Spleen (tissue), 13 donors: ENCODE data around the gene TMEM117. TPM values are rescaled to one million over a fixed set of nuclear protein-coding genes. Genes with fewer than 3 reads are reported as not detected.

ENCODE experiments used
- DNase-seq: peaks from one replicate; pipeline ENCODE4 v3.0.0-alpha.2; 2020
- H3K27ac ChIP-seq, 8 donors: fragments of 200-600 bp; sonication (generic) in 7 of 8; 1 replicate in 4 of 8; 2 replicates in 4 of 8; pipeline versions ENCODE4 v1.5.0 to v1.8.0; 2016 to 2021; ENCODE audit warnings: inconsistent platforms in 4 of 8, mild to moderate bottlenecking in 4 of 8, moderate library complexity in 1 of 8
- H3K27me3 ChIP-seq, 7 donors: fragments of 200-600 bp; sonication (generic) in 6 of 7; replicated peaks in 1 of 7; 1 replicate in 4 of 7; 2 replicates in 3 of 7; pipeline versions ENCODE4 v1.5.0 to v1.8.0; 2016 to 2021; ENCODE audit warnings: inconsistent platforms in 3 of 7, mild to moderate bottlenecking in 1 of 7
- H3K36me3 ChIP-seq, 6 donors: fragments of 200-600 bp; sonication (generic) in 5 of 6; 1 replicate in 4 of 6; 2 replicates in 2 of 6; pipeline versions ENCODE4 v1.5.0 to v1.8.0; 2016 to 2021; ENCODE audit warnings: inconsistent platforms in 2 of 6
- H3K4me1 ChIP-seq, 6 donors: fragments of 200-600 bp; sonication (generic) in 5 of 6; 1 replicate in 3 of 6; 2 replicates in 3 of 6; pipeline versions ENCODE4 v1.5.0 to v1.8.0; 2016 to 2021; ENCODE audit warnings: inconsistent platforms in 3 of 6
- H3K4me3 ChIP-seq, 8 donors: fragments of 200-600 bp; sonication (generic) in 7 of 8; 1 replicate in 4 of 8; 2 replicates in 4 of 8; pipeline versions ENCODE4 v1.5.0 to v1.8.0; 2016 to 2021; ENCODE audit warnings: inconsistent platforms in 4 of 8, mild to moderate bottlenecking in 4 of 8, moderate library complexity in 2 of 8
- H3K9me3 ChIP-seq, 8 donors: fragments of 200-600 bp; sonication (generic) in 7 of 8; 1 replicate in 4 of 8; 2 replicates in 4 of 8; pipeline versions ENCODE4 v1.5.0 to v1.8.0; 2016 to 2021; ENCODE audit warnings: inconsistent platforms in 4 of 8
- POLR2A ChIP-seq, 3 donors: fragments of 450-650 bp; IDR thresholded peaks; one replicate each; pipeline ENCODE4 v1.5.1; 2017; ENCODE audit warnings: antibody characterized with exemption in 3 of 3, mild to moderate bottlenecking in 1 of 3
- POLR2AphosphoS5 ChIP-seq, 3 donors: sonication (generic); formaldehyde crosslinking; IDR thresholded peaks; one replicate each; pipeline ENCODE4 v1.5.1; 2017; ENCODE audit warnings: antibody characterized with exemption in 3 of 3
- WGBS, 5 donors: extraction: QIAGEN DNeasy Blood & Tissue Kit in 3 of 5; methylation state at CpG; one replicate each; pipeline versions ENCODE4 v1.1.5 to v1.1.7; 2013 to 2018; 5-methylcytosine and 5-hydroxymethylcytosine counted together
- intact Hi-C: fragments of 100-400 bp; cut with DNase I; formaldehyde crosslinking; loops from one replicate; pipeline ENCODE4 v1.15.0; 2023; ENCODE audit warnings: low total_unique reads
- long read RNA-seq, 2 donors: transcript quantifications; one replicate each; lab custom pipeline, GENCODE V29; 2026
- polyA plus RNA-seq, 3 donors: library from polyadenylated mRNA; stranded (reverse); fragments of 200-250 nt; gene quantifications; one replicate each; pipeline ENCODE4 v1.2.1, GENCODE V29; 2013
- total RNA-seq, 7 donors: library from RNA; depleted of rRNA in 3 of 7; stranded (reverse); fragments of >200 nt in 3 of 7; fragmentation: NEBNext Ultra II Directional in 4 of 7; extraction: Animal tissue kit (Norgen Biotek cat#: 25700) in 4 of 7; gene quantifications; one replicate each; pipeline versions ENCODE4 v1.1.0 to v1.2.1, GENCODE V29; 2016 to 2021
- TF ChIP-seq, protein P1 (sequence below), 11 experiments: fragments of 200-600 bp in 7 of 11; fragments of 450-650 bp in 4 of 11; sonication (generic) in 4 of 11; IDR thresholded peaks in 8 of 11; conservative IDR thresholded peaks in 3 of 11; 1 replicate in 7 of 11; 2 replicates in 4 of 11; pipeline versions ENCODE4 v1.4.0 to v1.8.0; 2016 to 2021; ENCODE audit warnings: antibody characterized with exemption in 11 of 11, inconsistent platforms in 4 of 11, mild to moderate bottlenecking in 1 of 11
- donor health status: healthy with polysubstance abuse.
- donor health status: DM: no; HTN: no; CAD: no; lungs with moderate emphysema.
- donor health status: DM: no; HTN: no; CAD: no.
- donor health status: Bipolar disorder and iron deficiency.
- donor health status: healthy.
- donor health status: DM: no; HTN: no; CAD: no.
- donor health status: DM: yes; HTN: yes; CAD: no.

TMEM117 gene
- total RNA-seq (10 to 100 TPM in 2 of 7 donors, 1 to 10 TPM in 5; 2.9 to 24.5 (median 5.5) TPM), polyA plus RNA-seq (1 to 10 TPM; 1.7 to 2.2 (median 1.7) TPM)
- long read RNA-seq, donor 1, partial matches to known transcripts, result 0 of 1 reads
- long read RNA-seq, donor 1, other reads (novel, unspliced or antisense), result 0 of 1 reads
- long read RNA-seq, donor 2, result 0 reads

DNA sequence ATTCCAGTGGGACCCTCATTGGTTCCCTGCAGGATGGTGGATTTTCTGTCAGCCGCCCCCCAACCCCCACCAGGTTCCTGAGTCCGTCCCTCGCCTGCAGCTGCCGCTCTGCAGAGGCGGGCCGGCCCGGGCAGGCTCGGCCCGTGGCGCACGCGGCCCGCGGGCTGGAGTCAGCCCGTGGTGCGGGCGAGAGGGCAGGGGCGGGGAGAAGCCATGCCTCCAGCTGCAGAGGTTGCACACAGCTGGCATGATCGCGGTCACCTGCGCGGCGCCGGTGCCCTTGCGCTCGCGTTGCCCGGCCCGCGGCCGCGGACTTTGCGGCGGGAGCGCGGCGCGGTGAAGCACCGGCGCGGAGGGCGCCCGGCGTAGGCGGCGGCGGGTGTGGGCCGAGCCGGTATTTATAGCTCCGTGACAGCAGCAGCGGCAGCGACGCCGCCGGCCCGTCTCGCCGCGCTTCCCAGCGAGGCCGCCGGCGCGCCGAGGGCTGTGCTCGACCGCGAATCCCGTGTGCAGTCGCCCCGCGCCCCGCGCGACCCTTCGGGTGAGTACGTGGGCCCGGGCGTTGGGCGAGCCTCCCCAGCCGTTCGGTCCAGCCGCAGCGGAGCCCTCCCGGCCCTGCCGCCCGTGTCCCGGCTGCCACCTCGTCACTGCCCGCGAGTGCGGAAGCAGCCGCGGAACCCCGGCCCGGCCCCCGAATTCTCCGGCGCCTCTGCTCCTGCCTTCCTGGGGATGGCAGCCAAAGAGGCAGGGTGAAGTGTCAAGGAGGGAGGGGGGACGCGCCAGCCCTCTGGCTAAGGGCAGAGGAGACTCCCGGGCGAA, at the start of gene TMEM117:
Gene TMEM117 (plus strand): TSS at position 426 of the 819 bp plus-strand sequence.
- peak within 1 kb of the TSS; percentile 53 to 88 (median 60) for H3K4me3 ChIP-seq
- H3K9me3 ChIP-seq, result no peaks in the 10 kb centered on the region
- H3K36me3 ChIP-seq, result no peaks in the 10 kb centered on the region
- TF ChIP-seq POLR2AphosphoS5 (IDR thresholded peaks at IDR 0.05) (peak; percentile 22 to 79 (median 74)), POLR2A (IDR thresholded peaks at IDR 0.05) (no peak)
- TF ChIP-seq, protein P1, sequence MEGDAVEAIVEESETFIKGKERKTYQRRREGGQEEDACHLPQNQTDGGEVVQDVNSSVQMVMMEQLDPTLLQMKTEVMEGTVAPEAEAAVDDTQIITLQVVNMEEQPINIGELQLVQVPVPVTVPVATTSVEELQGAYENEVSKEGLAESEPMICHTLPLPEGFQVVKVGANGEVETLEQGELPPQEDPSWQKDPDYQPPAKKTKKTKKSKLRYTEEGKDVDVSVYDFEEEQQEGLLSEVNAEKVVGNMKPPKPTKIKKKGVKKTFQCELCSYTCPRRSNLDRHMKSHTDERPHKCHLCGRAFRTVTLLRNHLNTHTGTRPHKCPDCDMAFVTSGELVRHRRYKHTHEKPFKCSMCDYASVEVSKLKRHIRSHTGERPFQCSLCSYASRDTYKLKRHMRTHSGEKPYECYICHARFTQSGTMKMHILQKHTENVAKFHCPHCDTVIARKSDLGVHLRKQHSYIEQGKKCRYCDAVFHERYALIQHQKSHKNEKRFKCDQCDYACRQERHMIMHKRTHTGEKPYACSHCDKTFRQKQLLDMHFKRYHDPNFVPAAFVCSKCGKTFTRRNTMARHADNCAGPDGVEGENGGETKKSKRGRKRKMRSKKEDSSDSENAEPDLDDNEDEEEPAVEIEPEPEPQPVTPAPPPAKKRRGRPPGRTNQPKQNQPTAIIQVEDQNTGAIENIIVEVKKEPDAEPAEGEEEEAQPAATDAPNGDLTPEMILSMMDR (IDR thresholded peaks at IDR 0.05 in 8 of 11, conservative IDR thresholded peaks at IDR 0.05 in 3 of 11), result no peak
- H3K4me1 ChIP-seq, result peaks cover 7 to 63% (median 23%) of the 10 kb centered on the region in 6 donors
- peak; percentile 95 for DNase-seq
- peaks cover 0 to 42% (median 0%) of the 10 kb centered on the region in 7 donors for H3K27me3 ChIP-seq
- WGBS, 5 donors, result 0 to 1% (median 0%) methylated on average over 49 to 103 of the region's 103 CpGs
- H3K27ac ChIP-seq, result peak within 1 kb of the TSS; percentile 86 to 96 (median 90)
- intact Hi-C loops, result no loop called here

DNA sequence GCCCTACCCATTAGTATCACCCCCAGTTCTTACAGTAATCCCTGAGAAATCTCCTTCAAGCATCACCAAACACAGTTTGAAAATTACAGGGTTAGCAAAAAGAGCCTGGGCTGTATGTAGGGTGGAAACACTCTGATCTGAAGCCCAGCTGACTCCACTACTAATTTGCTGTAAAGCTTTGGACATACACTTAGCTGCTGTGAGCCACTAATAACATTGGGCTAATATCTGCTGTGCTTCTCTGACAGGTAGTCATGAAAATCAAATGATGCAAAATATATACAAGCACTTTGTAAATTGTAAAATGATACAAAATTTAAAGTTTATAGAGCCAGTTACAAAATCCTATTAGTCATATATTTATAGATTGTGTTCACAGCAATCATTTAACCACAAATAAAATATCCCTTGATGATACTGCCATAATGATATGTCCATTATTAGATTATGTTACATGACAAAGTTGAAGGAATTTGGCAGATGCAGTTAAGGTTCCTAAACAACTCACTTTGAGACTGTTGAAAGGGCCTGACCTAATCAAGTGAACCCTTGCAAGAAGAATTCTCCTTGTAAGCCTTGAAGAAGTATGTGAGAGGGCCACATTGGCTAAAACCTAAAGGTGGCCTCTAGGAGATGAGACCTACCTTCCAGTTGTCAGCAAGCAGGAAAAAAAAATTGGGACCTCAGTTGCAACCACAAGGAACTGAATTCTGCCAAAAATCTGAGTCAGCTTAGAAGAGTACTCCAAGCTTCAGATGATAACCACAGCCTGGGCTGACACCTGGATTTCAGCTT, 48.8 kb upstream of the TMEM117 start:
- no peak overlapping the region for H3K4me3 ChIP-seq
- no peaks in the 10 kb centered on the region for H3K9me3 ChIP-seq
- no peaks in the 10 kb centered on the region for H3K27me3 ChIP-seq
- DNase-seq, result no peak
- peaks cover 0 to 72% (median 62%) of the 10 kb centered on the region in 6 donors for H3K36me3 ChIP-seq
- intact Hi-C loops, result no loop called here
- H3K27ac ChIP-seq, result no peak overlapping the region
- no peak for TF ChIP-seq POLR2AphosphoS5 (IDR thresholded peaks at IDR 0.05)
- TF ChIP-seq, protein P1 (IDR thresholded peaks at IDR 0.05 in 8 of 11, conservative IDR thresholded peaks at IDR 0.05 in 3 of 11), result no peak
- TF ChIP-seq POLR2A (IDR thresholded peaks at IDR 0.05), result no peak
- H3K4me1 ChIP-seq, result no peaks in the 10 kb centered on the region

DNA sequence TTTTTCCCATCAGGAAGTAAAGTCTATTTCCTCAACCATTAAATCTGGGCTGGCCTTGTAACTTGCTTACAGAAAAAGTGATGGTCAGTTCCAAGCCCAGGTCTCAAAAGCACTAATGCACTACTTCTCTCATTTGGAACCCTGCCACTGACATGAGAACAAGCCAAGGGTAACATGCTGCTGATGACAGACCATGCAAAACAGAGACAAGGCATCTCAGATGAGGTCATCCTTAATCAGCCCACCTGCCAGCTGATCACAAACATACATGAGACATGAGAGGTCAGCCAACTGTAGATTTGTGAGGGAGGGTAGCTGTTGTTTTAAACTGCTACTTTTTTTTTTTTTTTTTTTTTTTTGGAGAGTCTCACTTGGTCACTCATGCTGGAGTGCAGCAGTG, 45.9 kb upstream of the TMEM117 start:
- no peak for TF ChIP-seq POLR2A (IDR thresholded peaks at IDR 0.05)
- TF ChIP-seq, protein P1 (IDR thresholded peaks at IDR 0.05 in 8 of 11, conservative IDR thresholded peaks at IDR 0.05 in 3 of 11), result no peak
- TF ChIP-seq POLR2AphosphoS5 (IDR thresholded peaks at IDR 0.05), result no peak
- Histone ChIP-seq H3K9me3 (no peaks in the 10 kb centered on the region), H3K27me3 (no peaks in the 10 kb centered on the region), H3K4me1 (no peaks in the 10 kb centered on the region), H3K4me3 (no peak overlapping the region), H3K27ac (no peak overlapping the region), H3K36me3 (peaks cover 0 to 67% (median 37%) of the 10 kb centered on the region in 6 donors)
- no peak for DNase-seq
- intact Hi-C loops, result no loop called here
